Suppressor macrophage treated with lipopolysaccharide for 4 hours (primary cell): ENCODE measurements around the gene STRA8.

ENCODE experiments used
- DNase-seq: peaks from one replicate; pipeline ENCODE4 v3.0.0-alpha.2; 2020

Gene STRA8, protein sequence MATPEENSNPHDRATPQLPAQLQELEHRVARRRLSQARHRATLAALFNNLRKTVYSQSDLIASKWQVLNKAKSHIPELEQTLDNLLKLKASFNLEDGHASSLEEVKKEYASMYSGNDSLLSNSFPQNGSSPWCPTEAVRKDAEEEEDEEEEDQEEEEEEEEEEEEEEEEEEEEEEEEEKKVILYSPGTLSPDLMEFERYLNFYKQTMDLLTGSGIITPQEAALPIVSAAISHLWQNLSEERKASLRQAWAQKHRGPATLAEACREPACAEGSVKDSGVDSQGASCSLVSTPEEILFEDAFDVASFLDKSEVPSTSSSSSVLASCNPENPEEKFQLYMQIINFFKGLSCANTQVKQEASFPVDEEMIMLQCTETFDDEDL

DNA sequence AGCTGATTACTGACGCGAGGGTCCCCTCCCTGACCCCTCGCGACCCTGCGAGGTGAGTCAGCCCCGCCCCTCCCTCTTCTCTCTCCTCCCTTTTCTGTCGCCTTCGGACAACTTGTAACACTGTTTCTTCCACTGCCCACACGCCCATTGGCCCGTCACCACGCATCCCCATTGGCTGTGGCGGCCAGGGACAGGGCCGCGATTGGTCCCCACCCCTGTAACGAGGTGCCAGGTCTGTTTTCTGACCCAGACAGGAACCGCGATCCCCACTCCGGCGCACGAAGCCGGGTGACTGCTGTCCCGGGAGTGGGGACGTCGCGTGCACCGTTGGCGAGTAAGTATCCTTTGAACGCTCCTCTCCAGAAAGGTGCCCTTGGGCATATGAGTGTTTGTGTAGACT is at the start of gene STRA8:
Gene STRA8 (plus strand): TSS at position 269 of the 400 bp plus-strand sequence. CDS start 6,687 bp downstream, outside the sequence.
- no peak for DNase-seq

- no peak for DNase-seq
These were observed 49.3 kb upstream of the STRA8 start for GRCh38 chr7:135184254-135184841.

GRCh38 chr7:135185471-135186260 is 48.0 kb upstream of the STRA8 start:
- DNase-seq: no peak

GRCh38 chr7:135186261-135186540 is 47.4 kb upstream of the STRA8 start:
- DNase-seq: no peak

GRCh38 chr7:135186841-135187253 is 46.8 kb upstream of the STRA8 start:
- no peak for DNase-seq

GRCh38 chr7:135188298-135188984 is 45.2 kb upstream of the STRA8 start:
- DNase-seq: no peak

DNA sequence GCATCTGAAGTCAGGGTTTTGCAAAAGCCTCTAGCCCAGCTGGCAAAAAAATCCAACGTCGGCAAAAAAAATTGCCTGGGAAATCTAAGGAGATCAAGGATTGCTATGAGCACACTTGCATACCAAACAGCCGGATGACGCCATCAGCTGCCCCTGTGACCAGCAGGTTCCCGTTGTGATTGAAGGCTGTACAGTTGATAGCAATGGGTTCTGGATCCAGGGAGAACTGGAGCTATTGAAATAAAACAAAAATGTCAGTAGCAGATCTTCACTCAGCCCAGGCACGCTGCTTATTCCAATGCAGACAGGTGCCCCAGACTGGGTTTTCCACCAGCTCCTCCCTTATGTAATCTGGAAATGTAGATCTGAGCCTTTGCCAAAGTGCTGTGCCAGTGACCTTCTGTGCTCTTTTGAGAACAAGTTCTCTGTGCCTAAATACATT is 44.4 kb upstream of the STRA8 start:
- no peak for DNase-seq

DNA sequence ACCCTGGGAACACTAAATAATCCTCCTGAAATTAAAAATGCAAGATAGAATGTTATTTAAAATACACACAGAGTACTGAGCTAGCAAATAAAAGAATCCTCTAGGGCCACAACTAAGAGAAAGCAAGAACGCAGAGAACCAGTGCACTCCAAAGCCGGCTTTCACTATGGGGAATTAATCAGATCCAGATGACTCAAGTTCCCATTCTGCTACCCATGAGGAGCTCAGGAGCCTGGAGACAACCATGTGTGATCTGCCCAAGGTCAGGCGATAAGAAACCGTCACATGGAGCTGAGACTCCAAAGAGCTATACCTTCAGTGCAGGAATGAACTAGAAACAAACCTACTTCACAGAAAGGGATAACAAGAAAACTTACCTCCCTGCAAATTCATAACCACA is 43.7 kb upstream of the STRA8 start:
- DNase-seq: no peak

GRCh38 chr7:135190703-135191102 is 42.9 kb upstream of the STRA8 start:
- DNase-seq: no peak

GRCh38 chr7:135192914-135193536 is 40.6 kb upstream of the STRA8 start:
- DNase-seq: no peak

- DNase-seq: no peak
These were observed 40.0 kb upstream of the STRA8 start for GRCh38 chr7:135193615-135194081.

- no peak for DNase-seq
These were observed 39.0 kb upstream of the STRA8 start for GRCh38 chr7:135194494-135195095.

- no peak for DNase-seq
These were observed 38.5 kb upstream of the STRA8 start for GRCh38 chr7:135195156-135195555.

GRCh38 chr7:135195968-135196629 is 37.5 kb upstream of the STRA8 start:
- DNase-seq: no peak

DNA sequence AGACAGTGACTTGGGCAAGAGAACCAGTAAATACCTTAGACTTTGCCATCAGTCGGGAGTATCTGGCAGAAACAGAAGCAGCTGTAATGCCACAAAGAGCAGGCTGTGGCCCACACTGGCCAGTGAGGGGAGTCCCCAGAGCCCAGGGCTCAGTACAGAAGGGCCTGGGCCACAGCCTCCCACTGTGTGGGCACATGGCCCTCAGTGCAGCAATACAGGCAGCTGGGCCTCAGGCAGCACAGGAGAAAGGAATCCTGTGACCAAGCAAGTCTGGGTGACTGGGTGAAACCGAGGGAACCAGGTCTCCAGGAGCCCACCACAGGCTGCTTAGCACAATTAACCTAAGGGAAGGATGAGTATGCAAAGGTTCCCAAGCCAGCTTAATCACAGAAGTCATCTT is 36.3 kb upstream of the STRA8 start:
- no peak for DNase-seq

DNA sequence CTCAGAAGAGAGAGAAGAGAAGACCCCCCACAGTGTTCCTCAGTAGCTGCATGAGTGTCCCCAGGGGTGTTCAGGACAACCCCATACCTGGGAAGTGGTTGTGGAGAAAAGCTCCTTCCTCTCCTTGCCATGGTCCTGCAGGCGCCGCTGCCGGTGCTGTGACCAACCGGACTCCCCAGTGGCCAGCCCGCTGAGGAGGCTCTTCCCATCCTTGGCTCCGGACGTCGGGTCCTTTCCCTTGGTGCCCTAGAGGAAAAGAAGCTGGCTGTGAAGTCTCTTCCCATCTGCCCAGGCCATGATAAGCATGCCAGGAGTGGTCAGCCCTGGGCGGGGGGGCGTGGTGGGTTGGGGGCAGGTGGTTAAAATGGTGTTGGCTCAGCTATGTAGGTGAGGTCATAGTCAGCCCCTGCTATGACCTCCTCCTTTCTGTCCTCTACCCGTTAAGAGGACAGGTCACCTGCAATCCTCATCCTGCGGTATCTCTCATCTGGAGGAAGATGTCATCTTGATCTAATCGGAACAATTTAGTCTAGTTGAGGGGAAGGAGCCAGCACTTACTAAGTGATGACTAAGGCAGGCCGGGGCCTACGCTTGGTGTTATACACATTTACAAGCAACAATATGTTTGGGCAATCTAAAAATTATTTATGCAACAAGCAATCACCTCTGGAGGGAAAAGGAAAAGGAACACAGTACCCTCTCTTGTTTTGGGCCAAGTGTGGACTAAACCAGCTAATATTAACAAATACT is 35.6 kb upstream of the STRA8 start:
- no peak for DNase-seq

DNA sequence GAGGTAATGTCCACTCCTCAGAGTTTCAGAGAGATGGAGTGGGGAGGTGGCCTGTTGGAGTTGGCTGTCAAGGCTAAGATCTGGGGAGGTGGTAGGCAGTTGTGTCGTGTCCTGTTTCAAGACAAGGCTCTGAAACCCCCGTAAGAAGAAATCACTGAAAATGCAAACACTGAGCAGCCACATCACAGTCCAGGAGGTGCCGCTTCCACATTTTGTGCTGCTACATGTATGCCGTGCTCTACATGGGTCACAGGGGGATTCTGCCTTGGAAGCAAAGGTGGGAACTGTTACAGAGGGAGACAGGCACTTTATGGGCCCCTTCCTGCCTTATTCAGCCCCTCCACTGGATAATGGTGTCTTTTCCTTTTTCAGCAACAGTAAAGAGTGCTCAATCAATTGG is 34.2 kb upstream of the STRA8 start:
- DNase-seq: no peak

- DNase-seq: no peak
These were observed 32.8 kb upstream of the STRA8 start for GRCh38 chr7:135200821-135201331.

DNA sequence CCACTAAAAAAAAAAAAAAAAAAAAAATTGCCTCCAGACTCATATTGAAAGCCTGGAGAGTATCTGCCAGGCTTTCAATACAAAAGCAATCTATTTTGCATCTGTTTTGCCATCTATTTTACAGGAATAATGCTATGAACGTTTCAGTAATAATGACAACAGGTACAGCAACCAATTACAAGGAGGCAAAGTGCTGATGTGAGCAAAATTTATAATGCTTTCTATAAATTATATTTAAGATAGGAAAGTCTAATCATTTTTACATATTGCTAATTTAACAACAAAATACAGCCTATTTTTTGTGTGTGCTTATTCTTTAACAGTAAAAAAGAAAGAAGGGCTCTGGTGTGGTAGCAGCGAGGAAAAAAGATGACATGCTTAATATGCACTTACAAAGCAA is 32.3 kb upstream of the STRA8 start:
- DNase-seq: no peak

GRCh38 chr7:135204341-135204749 is 29.3 kb upstream of the STRA8 start:
- DNase-seq: no peak

DNA sequence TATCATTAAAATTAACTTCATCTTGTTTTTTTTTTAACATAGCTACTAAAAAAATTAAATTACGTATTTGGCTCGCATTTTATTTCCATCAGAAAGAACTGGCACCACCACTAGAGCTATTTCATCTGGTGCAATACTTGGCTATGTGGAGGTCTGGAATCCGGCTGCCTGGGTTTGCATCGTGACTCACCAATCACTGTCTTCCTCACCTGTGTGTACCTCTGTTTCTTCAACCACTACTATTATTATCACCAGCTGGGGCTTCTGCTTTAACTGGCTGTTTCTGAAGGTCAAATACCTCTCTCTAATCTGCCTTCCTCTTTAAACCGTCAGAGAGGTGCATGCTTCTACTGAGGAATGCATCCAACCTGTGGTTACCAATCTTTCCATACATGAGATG is 28.8 kb upstream of the STRA8 start:
- DNase-seq: no peak
